DOHH2 (cell line): ENCODE data around the gene DFFB.
A peak's percentile ranks its signal among the peaks of the same experiment; 100 is the strongest.

Experiments used
- H3F3A ChIP-seq: fragments of 200-600 bp; sonication (generic), shearing (Covaris generic); 2 replicates; pipeline ENCODE4 v1.6.0; 2016; ENCODE audit warnings: antibody characterized with exemption, mild to moderate bottlenecking; ENCODE audit not compliant: control insufficient read depth, insufficient read depth
- H3K27ac ChIP-seq: fragments of 200-600 bp; sonication (generic); 2 replicates; pipeline ENCODE4 v1.5.1; 2014; ENCODE audit warnings: low read depth, mild to moderate bottlenecking, low read length, moderate library complexity
- H3K27me3 ChIP-seq: fragments of 200-600 bp; sonication (generic); 2 replicates; pipeline ENCODE4 v1.6.1; 2014; ENCODE audit warnings: mild to moderate bottlenecking, low read length, mixed read lengths; ENCODE audit not compliant: control insufficient read depth
- H3K36me3 ChIP-seq: fragments of 200-600 bp; sonication (generic); 2 replicates; pipeline ENCODE4 v1.6.1; 2014; ENCODE audit warnings: mild to moderate bottlenecking, low read length, moderate library complexity, mixed read lengths; ENCODE audit not compliant: control insufficient read depth
- H3K4me1 ChIP-seq: fragments of 200-600 bp; sonication (generic); 2 replicates; pipeline ENCODE4 v1.6.1; 2014; ENCODE audit warnings: mild to moderate bottlenecking, low read length, mixed read lengths; ENCODE audit not compliant: control insufficient read depth
- H3K4me2 ChIP-seq: fragments of 200-600 bp; sonication (generic); 2 replicates; pipeline ENCODE4 v1.6.0; 2014; ENCODE audit warnings: mild to moderate bottlenecking, low read length, moderate library complexity
- H3K4me3 ChIP-seq: fragments of 200-600 bp; sonication (generic); 2 replicates; pipeline ENCODE4 v1.5.1; 2014; ENCODE audit warnings: mild to moderate bottlenecking, low read length, mixed read lengths
- H3K79me2 ChIP-seq: fragments of 200-600 bp; sonication (generic); 2 replicates; pipeline ENCODE4 v1.6.1; 2014; ENCODE audit warnings: mild to moderate bottlenecking, low read length, mixed read lengths; ENCODE audit not compliant: control insufficient read depth
- H3K9me2 ChIP-seq: fragments of 200-600 bp; sonication (generic); replicated peaks from 2 replicates; pipeline ENCODE4 v1.6.1; 2014; ENCODE audit warnings: mild to moderate bottlenecking, low read length, mixed read lengths; ENCODE audit not compliant: control insufficient read depth
- H3K9me3 ChIP-seq: fragments of 200-600 bp; sonication (generic); 2 replicates; pipeline ENCODE4 v1.6.1; 2014; ENCODE audit warnings: antibody characterized with exemption, low read length, mixed read lengths; ENCODE audit not compliant: control insufficient read depth, insufficient read depth
- H4K20me1 ChIP-seq: fragments of 200-600 bp; sonication (generic); 2 replicates; pipeline ENCODE4 v1.6.0; 2014; ENCODE audit warnings: low read depth, mild to moderate bottlenecking, antibody characterized with exemption, low read length, moderate library complexity; ENCODE audit not compliant: control insufficient read depth, insufficient read depth
- EZH2phosphoT487 ChIP-seq: fragments of 200-600 bp; sonication (generic); IDR thresholded peaks from 2 replicates; pipeline ENCODE4 v1.6.1; 2017; ENCODE audit warnings: borderline replicate concordance, mild to moderate bottlenecking, antibody characterized with exemption, low read length, moderate library complexity, mixed read lengths
- TF ChIP-seq, protein P1 (sequence below): fragments of 200-600 bp; sonication (generic); IDR thresholded peaks from one replicate; pipeline ENCODE4 v1.5.1; 2014; ENCODE audit warnings: antibody characterized with exemption, mild to moderate bottlenecking, low read depth, low read length; ENCODE audit not compliant: poor library complexity, severe bottlenecking

DFFB gene

GRCh38 chr1:3896396-3897000, 39.2 kb downstream of the DFFB start:
- peaks cover 26% of the 10 kb centered on the region for H3K36me3 ChIP-seq
- no peaks in the 10 kb centered on the region for H4K20me1 ChIP-seq
- H3K27me3 ChIP-seq = no peaks in the 10 kb centered on the region
- no peak overlapping the region for H3K4me3 ChIP-seq
- H3K9me2 ChIP-seq = no peaks in the 10 kb centered on the region
- H3K4me1 ChIP-seq = peaks cover 34% of the 10 kb centered on the region
- TF ChIP-seq EZH2phosphoT487 = no peak
- TF ChIP-seq, protein P1, sequence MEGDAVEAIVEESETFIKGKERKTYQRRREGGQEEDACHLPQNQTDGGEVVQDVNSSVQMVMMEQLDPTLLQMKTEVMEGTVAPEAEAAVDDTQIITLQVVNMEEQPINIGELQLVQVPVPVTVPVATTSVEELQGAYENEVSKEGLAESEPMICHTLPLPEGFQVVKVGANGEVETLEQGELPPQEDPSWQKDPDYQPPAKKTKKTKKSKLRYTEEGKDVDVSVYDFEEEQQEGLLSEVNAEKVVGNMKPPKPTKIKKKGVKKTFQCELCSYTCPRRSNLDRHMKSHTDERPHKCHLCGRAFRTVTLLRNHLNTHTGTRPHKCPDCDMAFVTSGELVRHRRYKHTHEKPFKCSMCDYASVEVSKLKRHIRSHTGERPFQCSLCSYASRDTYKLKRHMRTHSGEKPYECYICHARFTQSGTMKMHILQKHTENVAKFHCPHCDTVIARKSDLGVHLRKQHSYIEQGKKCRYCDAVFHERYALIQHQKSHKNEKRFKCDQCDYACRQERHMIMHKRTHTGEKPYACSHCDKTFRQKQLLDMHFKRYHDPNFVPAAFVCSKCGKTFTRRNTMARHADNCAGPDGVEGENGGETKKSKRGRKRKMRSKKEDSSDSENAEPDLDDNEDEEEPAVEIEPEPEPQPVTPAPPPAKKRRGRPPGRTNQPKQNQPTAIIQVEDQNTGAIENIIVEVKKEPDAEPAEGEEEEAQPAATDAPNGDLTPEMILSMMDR = no peak
- H3K9me3 ChIP-seq = no peaks in the 10 kb centered on the region
- peaks cover 2% of the 10 kb centered on the region; the same call in 1 of the 2 replicates for H3F3A ChIP-seq
- H3K4me2 ChIP-seq = no peak overlapping the region
- H3K79me2 ChIP-seq = peaks cover 75% of the 10 kb centered on the region
- no peak overlapping the region for H3K27ac ChIP-seq

- H3K9me3 ChIP-seq = no peaks in the 10 kb centered on the region
- H3K27me3 ChIP-seq = no peaks in the 10 kb centered on the region
- peak overlapping the region; percentile 100 for H3K4me2 ChIP-seq
- peaks cover 45% of the 10 kb centered on the region for H3K4me1 ChIP-seq
- peaks cover 9% of the 10 kb centered on the region for H3F3A ChIP-seq
- no peak for TF ChIP-seq EZH2phosphoT487
- TF ChIP-seq, protein P1 = no peak
- no peak overlapping the region for H3K27ac ChIP-seq
- H3K79me2 ChIP-seq = peaks cover 64% of the 10 kb centered on the region
- peaks cover 25% of the 10 kb centered on the region for H3K36me3 ChIP-seq
- H3K9me2 ChIP-seq = no peaks in the 10 kb centered on the region
- peak overlapping the region; percentile 98; the same call in 1 of the 2 replicates for H3K4me3 ChIP-seq
- no peaks in the 10 kb centered on the region for H4K20me1 ChIP-seq
These were observed 41.1 kb downstream of the DFFB start for GRCh38 chr1:3898475-3898735.

GRCh38 chr1:3898994-3899753, 41.9 kb downstream of the DFFB start:
- peaks cover 56% of the 10 kb centered on the region for H3K79me2 ChIP-seq
- H3K9me2 ChIP-seq = no peaks in the 10 kb centered on the region
- H3K36me3 ChIP-seq = peaks cover 29% of the 10 kb centered on the region
- H3K9me3 ChIP-seq = no peaks in the 10 kb centered on the region
- H3K27me3 ChIP-seq = no peaks in the 10 kb centered on the region
- no peak for TF ChIP-seq EZH2phosphoT487
- TF ChIP-seq, protein P1 = no peak
- H4K20me1 ChIP-seq = no peaks in the 10 kb centered on the region
- H3F3A ChIP-seq = peaks cover 9% of the 10 kb centered on the region
- H3K4me2 ChIP-seq = peak overlapping the region; percentile 100
- peak overlapping the region; percentile 98 for H3K4me3 ChIP-seq
- peak overlapping the region; percentile 94 for H3K27ac ChIP-seq
- peaks cover 46% of the 10 kb centered on the region for H3K4me1 ChIP-seq
